Keratinocyte (primary cell): ENCODE results near the gene PMEPA1. TPM values are rescaled to one million over a fixed set of nuclear protein-coding genes. Genes with fewer than 3 reads are reported as not detected.

Experiments
- DNase-seq: peaks from one replicate; pipeline ENCODE4 v3.0.0-alpha.2; 2011; ENCODE audit warnings: low read depth, missing footprints, low spot score
- FAIRE-seq: peaks from 2 replicates; lab custom pipeline; 2011; peaks lifted over from hg19 to GRCh38; lab: Jason Lieb, UNC
- H2AFZ ChIP-seq: 2 replicates; pipeline ENCODE4 v1.6.0; 2012; ENCODE audit warnings: low read length, control low read depth, inconsistent platforms; ENCODE audit not compliant: control insufficient read depth
- H3K27ac ChIP-seq: 2 replicates; pipeline ENCODE4 v1.5.1; 2011; ENCODE audit warnings: low read length; ENCODE audit not compliant: control insufficient read depth, insufficient read depth
- H3K27me3 ChIP-seq: 3 replicates; pipeline ENCODE4 v1.6.0; 2011; ENCODE audit warnings: low read length; ENCODE audit not compliant: control insufficient read depth, insufficient read depth; ENCODE audit errors: extremely low read depth
- H3K36me3 ChIP-seq, 2 experiments: 2 replicates in 1 of 2; 3 replicates in 1 of 2; pipeline ENCODE4 v1.5.1; 2011; ENCODE audit warnings: low read length in 2 of 2, mild to moderate bottlenecking in 1 of 2; ENCODE audit not compliant: control insufficient read depth in 2 of 2, insufficient read depth in 2 of 2; ENCODE audit errors: extremely low read depth in 1 of 2
- H3K4me1 ChIP-seq: 3 replicates; pipeline ENCODE4 v1.5.1; 2011; ENCODE audit warnings: low read length; ENCODE audit not compliant: control insufficient read depth, insufficient read depth; ENCODE audit errors: extremely low read depth
- H3K4me2 ChIP-seq: 3 replicates; pipeline ENCODE4 v1.6.0; 2011; ENCODE audit warnings: low read depth, low read length; ENCODE audit not compliant: control insufficient read depth, insufficient read depth; ENCODE audit errors: extremely low read depth
- H3K4me3 ChIP-seq, 3 experiments: fragments of 200-600 bp in 1 of 3; sonication (generic) in 1 of 3; 2 replicates in 2 of 3; 3 replicates in 1 of 3; pipeline ENCODE4 v1.5.1; 2011 to 2016; ENCODE audit warnings: low read length in 3 of 3, mild to moderate bottlenecking in 3 of 3, control low read depth in 2 of 3, inconsistent platforms in 1 of 3, low read depth in 1 of 3, mixed read lengths in 1 of 3, mixed run types in 1 of 3, moderate library complexity in 1 of 3; ENCODE audit not compliant: control insufficient read depth in 2 of 3, insufficient read depth in 2 of 3; ENCODE audit errors: extremely low read depth in 1 of 3
- H3K79me2 ChIP-seq: 2 replicates; pipeline ENCODE4 v1.6.0; 2012; ENCODE audit warnings: low read length; ENCODE audit not compliant: control insufficient read depth, insufficient read depth
- H3K9ac ChIP-seq: 3 replicates; pipeline ENCODE4 v1.6.0; 2011; ENCODE audit warnings: low read length; ENCODE audit not compliant: control insufficient read depth, insufficient read depth; ENCODE audit errors: extremely low read depth
- H3K9me1 ChIP-seq: 3 replicates; pipeline ENCODE4 v1.6.0; 2011; ENCODE audit warnings: low read length; ENCODE audit not compliant: control insufficient read depth, insufficient read depth; ENCODE audit errors: extremely low read depth
- H3K9me3 ChIP-seq: 2 replicates; pipeline ENCODE4 v1.5.1; 2012; ENCODE audit warnings: low read depth, low read length; ENCODE audit not compliant: control insufficient read depth
- H4K20me1 ChIP-seq: 3 replicates; pipeline ENCODE4 v1.6.0; 2011; ENCODE audit warnings: low read length; ENCODE audit not compliant: control insufficient read depth, insufficient read depth; ENCODE audit errors: extremely low read depth
- EZH2 ChIP-seq: IDR thresholded peaks from one replicate; pipeline ENCODE4 v1.6.1; 2012; ENCODE audit warnings: inconsistent platforms, mild to moderate bottlenecking, low read length, moderate library complexity
- dilution Hi-C: fragments of 300-500 bp; cut with MboI; formaldehyde crosslinking; loops from one replicate; pipeline ENCODE4 v1.7.0; 2020; ENCODE audit warnings: low sequenced_read_pairs; ENCODE audit not compliant: extremely low pct_ligation_motif_present
- polyA plus RNA-seq, 5 experiments: library from polyadenylated mRNA; depleted of rRNA in 3 of 5; stranded (reverse) in 3 of 5; stranded (forward) in 1 of 5; unstranded in 1 of 5; fragments of >200 nt; gene quantifications; 1 replicate in 1 of 5; 2 replicates in 3 of 5; 3 replicates in 1 of 5; pipeline versions ENCODE4 v1.2.1 to v1.2.3, GENCODE V29; 2011 to 2012; ENCODE audit warnings: missing spikeins in 2 of 5, low read depth in 1 of 5, low replicate concordance in 1 of 5
- TF ChIP-seq, protein P1 (sequence below), 3 experiments: IDR thresholded peaks in 1 of 3; conservative IDR thresholded peaks in 1 of 3; optimal IDR thresholded peaks in 1 of 3; 2 replicates in 2 of 3; 3 replicates in 1 of 3; pipeline versions ENCODE3 to v1.5.1; 2011; ENCODE audit warnings: low read length in 3 of 3, mild to moderate bottlenecking in 3 of 3, moderate library complexity in 2 of 3, control low read depth in 1 of 3, inconsistent platforms in 1 of 3; ENCODE audit not compliant: insufficient read depth in 2 of 3; ENCODE audit errors: extremely low read depth in 1 of 3

The PMEPA1 gene
- polyA plus RNA-seq, 1 donor (not counting 4 experiments of a cell fraction or from before 2014, with no cell fraction given): 29.0 TPM

DNA sequence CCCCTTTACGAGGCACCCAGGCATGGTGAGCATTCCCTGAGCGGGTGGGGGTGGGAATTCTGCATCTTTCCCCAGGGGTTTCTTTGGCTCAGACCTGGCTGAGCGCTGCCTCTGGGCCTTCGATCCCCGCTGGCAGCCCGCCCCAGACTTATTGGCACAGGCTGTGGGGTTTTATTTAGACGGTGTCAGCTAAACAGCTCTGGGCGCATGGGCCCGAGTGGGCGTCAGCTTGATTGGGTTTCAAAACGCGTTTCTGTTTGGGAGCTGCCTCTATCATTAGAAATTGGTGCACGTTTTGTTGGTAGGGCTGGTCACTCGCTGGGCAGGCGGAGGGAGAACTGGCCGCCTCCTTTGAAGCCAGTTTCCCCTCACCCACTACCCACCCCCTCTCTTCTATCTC, 21.0 kb downstream of the PMEPA1 start:
- Histone ChIP-seq H3K9ac (no peak overlapping the region), H3K4me3 (no peak overlapping the region), H2AFZ (no peak overlapping the region), H3K4me1 (peaks cover 96% of the 10 kb centered on the region), H3K4me2 (no peak overlapping the region), H3K27ac (peak overlapping the region; percentile 76), H3K36me3 (peaks cover 11 to 24% of the 10 kb centered on the region in 2 experiments), H3K9me3 (no peaks in the 10 kb centered on the region), H3K79me2 (peaks cover 92% of the 10 kb centered on the region), H4K20me1 (peaks cover under 1% of the 10 kb centered on the region), H3K9me1 (peaks cover 6% of the 10 kb centered on the region), H3K27me3 (no peaks in the 10 kb centered on the region)
- dilution Hi-C loops: no loop called here
- no peak for DNase-seq
- TF ChIP-seq, protein P1, sequence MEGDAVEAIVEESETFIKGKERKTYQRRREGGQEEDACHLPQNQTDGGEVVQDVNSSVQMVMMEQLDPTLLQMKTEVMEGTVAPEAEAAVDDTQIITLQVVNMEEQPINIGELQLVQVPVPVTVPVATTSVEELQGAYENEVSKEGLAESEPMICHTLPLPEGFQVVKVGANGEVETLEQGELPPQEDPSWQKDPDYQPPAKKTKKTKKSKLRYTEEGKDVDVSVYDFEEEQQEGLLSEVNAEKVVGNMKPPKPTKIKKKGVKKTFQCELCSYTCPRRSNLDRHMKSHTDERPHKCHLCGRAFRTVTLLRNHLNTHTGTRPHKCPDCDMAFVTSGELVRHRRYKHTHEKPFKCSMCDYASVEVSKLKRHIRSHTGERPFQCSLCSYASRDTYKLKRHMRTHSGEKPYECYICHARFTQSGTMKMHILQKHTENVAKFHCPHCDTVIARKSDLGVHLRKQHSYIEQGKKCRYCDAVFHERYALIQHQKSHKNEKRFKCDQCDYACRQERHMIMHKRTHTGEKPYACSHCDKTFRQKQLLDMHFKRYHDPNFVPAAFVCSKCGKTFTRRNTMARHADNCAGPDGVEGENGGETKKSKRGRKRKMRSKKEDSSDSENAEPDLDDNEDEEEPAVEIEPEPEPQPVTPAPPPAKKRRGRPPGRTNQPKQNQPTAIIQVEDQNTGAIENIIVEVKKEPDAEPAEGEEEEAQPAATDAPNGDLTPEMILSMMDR (optimal IDR thresholded peaks at IDR 0.05 in 1 of 3, IDR thresholded peaks at IDR 0.05 in 1 of 3, conservative IDR thresholded peaks at IDR 0.05 in 1 of 3; ENCODE audit: extremely low read depth in 1 of 3, insufficient read depth in 2 of 3, low read length in 3 of 3): no peak
- TF ChIP-seq EZH2: no peak
- FAIRE-seq: no peak

DNA sequence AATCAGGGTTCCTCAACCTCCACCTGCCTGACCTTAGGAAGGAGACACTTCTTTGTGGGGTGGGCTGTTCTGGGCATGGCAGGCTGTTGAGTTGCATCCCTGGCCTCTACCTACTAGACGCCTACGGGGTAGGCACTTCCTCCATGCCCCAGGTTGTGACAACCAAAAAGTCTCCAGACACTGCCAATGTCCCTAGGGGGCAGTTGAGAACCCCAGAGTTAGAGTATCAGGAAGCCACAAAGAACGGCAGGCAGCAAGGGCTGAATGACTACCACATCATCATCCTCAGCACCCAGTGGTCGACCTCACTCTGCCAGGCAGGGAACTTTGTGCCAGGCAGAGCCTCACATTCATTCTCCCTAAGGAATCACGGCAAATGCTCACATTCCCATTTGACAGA, 21.5 kb downstream of the PMEPA1 start:
- Histone ChIP-seq H4K20me1 (peaks cover 5% of the 10 kb centered on the region), H3K79me2 (peaks cover 95% of the 10 kb centered on the region), H3K27me3 (no peaks in the 10 kb centered on the region), H3K4me3 (peak overlapping the region in 1 of 3 experiments; percentile 13), H3K9ac (peak overlapping the region; percentile 6), H3K9me3 (no peaks in the 10 kb centered on the region), H3K4me1 (peaks cover 91% of the 10 kb centered on the region), H3K36me3 (peaks cover 12 to 23% of the 10 kb centered on the region in 2 experiments), H3K27ac (peak overlapping the region; percentile 76), H2AFZ (no peak overlapping the region), H3K4me2 (peak overlapping the region; percentile 24), H3K9me1 (peaks cover 6% of the 10 kb centered on the region)
- dilution Hi-C loops: no loop called here
- DNase-seq: no peak
- FAIRE-seq: no peak
- TF ChIP-seq, protein P1 (optimal IDR thresholded peaks at IDR 0.05 in 1 of 3, IDR thresholded peaks at IDR 0.05 in 1 of 3, conservative IDR thresholded peaks at IDR 0.05 in 1 of 3; ENCODE audit: extremely low read depth in 1 of 3, insufficient read depth in 2 of 3, low read length in 3 of 3): no peak
- TF ChIP-seq EZH2: no peak
